HepG2 (cell line): ENCODE measurements around the gene EFEMP2. TPM values are rescaled to one million over a fixed set of nuclear protein-coding genes. Genes with fewer than 3 reads are reported as not detected.
A peak's percentile ranks its signal among the peaks of the same experiment; 100 is the strongest.

ENCODE experiments used
- CBX5 ChIP-seq: sonication (generic); formaldehyde crosslinking; IDR thresholded peaks from 2 replicates; pipeline ENCODE4 v1.4.0; 2020; ENCODE audit warnings: missing genetic modification reagents, borderline replicate concordance
- CHD2 ChIP-seq: IDR thresholded peaks from 2 replicates; pipeline ENCODE4 v1.6.1; 2011; ENCODE audit warnings: low read depth, low read length, improper control_type of control experiment
- DBP ChIP-seq: sonication (generic); formaldehyde crosslinking; IDR thresholded peaks from 2 replicates; pipeline ENCODE4 v1.4.0; 2020; ENCODE audit warnings: missing genetic modification reagents; ENCODE audit errors: not compliant biosample characterization
- FOXA1 ChIP-seq, 2 experiments: fragments of 450-650 bp in 1 of 2; sonication (generic) in 1 of 2; formaldehyde crosslinking in 1 of 2; IDR thresholded peaks; 2 replicates each; pipeline versions ENCODE4 v1.4.0 to v1.6.1; 2016 to 2020; ENCODE audit warnings: missing genetic modification reagents in 1 of 2
- HNRNPH1 ChIP-seq: fragments of 200-400 bp; formaldehyde crosslinking; optimal IDR thresholded peaks from 2 replicates; pipeline ENCODE3; 2017; ENCODE audit warnings: mild to moderate bottlenecking, low read depth, low read length
- HOXA3 ChIP-seq: sonication (generic); formaldehyde crosslinking; IDR thresholded peaks from 2 replicates; pipeline ENCODE4 v1.5.0; 2020; ENCODE audit warnings: missing genetic modification reagents
- MAFF ChIP-seq: IDR thresholded peaks from 2 replicates; pipeline ENCODE4 v1.6.1; 2011; ENCODE audit warnings: low read depth, low read length, improper control_type of control experiment
- MTF2 ChIP-seq: sonication (generic); formaldehyde crosslinking; IDR thresholded peaks from 2 replicates; pipeline ENCODE4 v1.5.0; 2020; ENCODE audit warnings: missing genetic modification reagents, borderline replicate concordance
- SYNCRIP ChIP-seq: fragments of 200-400 bp; formaldehyde crosslinking; IDR thresholded peaks from 2 replicates; pipeline ENCODE4 v1.6.1; 2018; ENCODE audit warnings: mild to moderate bottlenecking, low read depth, low read length; ENCODE audit not compliant: insufficient read depth
- TFAP4 ChIP-seq: sonication (generic); IDR thresholded peaks from 2 replicates; pipeline ENCODE4 v1.6.1; 2016; ENCODE audit warnings: low read depth, borderline replicate concordance
- ZBTB39 ChIP-seq: sonication (generic); formaldehyde crosslinking; IDR thresholded peaks from 2 replicates; pipeline ENCODE4 v1.5.0; 2020; ENCODE audit warnings: missing genetic modification reagents
- ZBTB43 ChIP-seq: sonication (generic); formaldehyde crosslinking; conservative IDR thresholded peaks from 2 replicates; pipeline ENCODE4 v1.4.0; 2020; ENCODE audit warnings: missing genetic modification reagents
- ZFAT ChIP-seq: sonication (generic); formaldehyde crosslinking; conservative IDR thresholded peaks from 2 replicates; pipeline ENCODE4 v1.8.1; 2023; ENCODE audit warnings: missing genetic modification reagents, inconsistent platforms
- ZNF296 ChIP-seq: sonication (generic); formaldehyde crosslinking; conservative IDR thresholded peaks from 2 replicates; pipeline ENCODE4 v1.5.0; 2020; ENCODE audit warnings: mild to moderate bottlenecking, missing genetic modification reagents
- ZNF704 ChIP-seq: sonication (generic); formaldehyde crosslinking; IDR thresholded peaks from 2 replicates; pipeline ENCODE4 v1.8.1; 2023; ENCODE audit warnings: mild to moderate bottlenecking, inconsistent platforms, moderate library complexity, missing genetic modification reagents, borderline replicate concordance
- ZNF761 ChIP-seq: sonication (generic); formaldehyde crosslinking; conservative IDR thresholded peaks from 2 replicates; pipeline ENCODE4 v1.4.0; 2020; ENCODE audit warnings: mild to moderate bottlenecking, missing genetic modification reagents
- polyA plus RNA-seq, 8 experiments: library from polyadenylated mRNA; depleted of rRNA in 3 of 8; stranded (reverse) in 7 of 8; unstranded in 1 of 8; fragments of >200 nt; fragmentation: Illumina TruSeq in 4 of 8; extraction: Trizol in 4 of 8; gene quantifications; 2 replicates each; pipeline versions ENCODE4 v1.2.1 to v1.2.3, GENCODE V29; 2011 to 2016; ENCODE audit warnings: low read depth in 4 of 8, missing spikeins in 1 of 8, mixed read lengths in 1 of 8; ENCODE audit not compliant: insufficient read depth in 1 of 8
- total RNA-seq, 5 experiments: library from RNA; depleted of rRNA; stranded (reverse); fragments of >200 nt; fragmentation: Illumina TruSeq; extraction: Trizol; gene quantifications; 2 replicates each; pipeline ENCODE4 v1.2.3, GENCODE V29; 2016; ENCODE audit warnings: low read depth in 1 of 5
- TF ChIP-seq, protein P1 (sequence below): sonication (generic); formaldehyde crosslinking; IDR thresholded peaks from 2 replicates; pipeline ENCODE4 v1.5.1; 2020; ENCODE audit warnings: missing genetic modification reagents, mild to moderate bottlenecking, borderline replicate concordance
- TF ChIP-seq, protein P2 (sequence below): sonication (generic); formaldehyde crosslinking; IDR thresholded peaks from 2 replicates; pipeline ENCODE4 v1.8.0; 2022; ENCODE audit warnings: missing genetic modification reagents, mild to moderate bottlenecking, borderline replicate concordance

The EFEMP2 gene
- total and polyA plus RNA-seq, 2 of the 13 experiments (the other 11 are each of a cell fraction or from before 2014, with no cell fraction given), result 7.4 to 29.7 TPM

GRCh38 chr11:65918211-65919140 lies 45.9 kb upstream of the EFEMP2 start, which contains the start of gene C11orf68 (continued):
- TF ChIP-seq, protein P1, sequence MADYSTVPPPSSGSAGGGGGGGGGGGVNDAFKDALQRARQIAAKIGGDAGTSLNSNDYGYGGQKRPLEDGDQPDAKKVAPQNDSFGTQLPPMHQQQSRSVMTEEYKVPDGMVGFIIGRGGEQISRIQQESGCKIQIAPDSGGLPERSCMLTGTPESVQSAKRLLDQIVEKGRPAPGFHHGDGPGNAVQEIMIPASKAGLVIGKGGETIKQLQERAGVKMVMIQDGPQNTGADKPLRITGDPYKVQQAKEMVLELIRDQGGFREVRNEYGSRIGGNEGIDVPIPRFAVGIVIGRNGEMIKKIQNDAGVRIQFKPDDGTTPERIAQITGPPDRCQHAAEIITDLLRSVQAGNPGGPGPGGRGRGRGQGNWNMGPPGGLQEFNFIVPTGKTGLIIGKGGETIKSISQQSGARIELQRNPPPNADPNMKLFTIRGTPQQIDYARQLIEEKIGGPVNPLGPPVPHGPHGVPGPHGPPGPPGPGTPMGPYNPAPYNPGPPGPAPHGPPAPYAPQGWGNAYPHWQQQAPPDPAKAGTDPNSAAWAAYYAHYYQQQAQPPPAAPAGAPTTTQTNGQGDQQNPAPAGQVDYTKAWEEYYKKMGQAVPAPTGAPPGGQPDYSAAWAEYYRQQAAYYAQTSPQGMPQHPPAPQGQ (CRISPR knock-in tag), result no peak
- no peak for TF ChIP-seq ZBTB43
- no peak for TF ChIP-seq FOXA1 (IDR thresholded peaks at IDR 0.05)
- no peak for TF ChIP-seq FOXA1 (CRISPR knock-in tag; IDR thresholded peaks at IDR 0.05)
- TF ChIP-seq, protein P2, sequence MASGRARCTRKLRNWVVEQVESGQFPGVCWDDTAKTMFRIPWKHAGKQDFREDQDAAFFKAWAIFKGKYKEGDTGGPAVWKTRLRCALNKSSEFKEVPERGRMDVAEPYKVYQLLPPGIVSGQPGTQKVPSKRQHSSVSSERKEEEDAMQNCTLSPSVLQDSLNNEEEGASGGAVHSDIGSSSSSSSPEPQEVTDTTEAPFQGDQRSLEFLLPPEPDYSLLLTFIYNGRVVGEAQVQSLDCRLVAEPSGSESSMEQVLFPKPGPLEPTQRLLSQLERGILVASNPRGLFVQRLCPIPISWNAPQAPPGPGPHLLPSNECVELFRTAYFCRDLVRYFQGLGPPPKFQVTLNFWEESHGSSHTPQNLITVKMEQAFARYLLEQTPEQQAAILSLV (CRISPR knock-in tag), result no peak
- TF ChIP-seq ZBTB39 (CRISPR knock-in tag), result no peak
- TF ChIP-seq HNRNPH1, result no peak
- no peak for TF ChIP-seq ZFAT (CRISPR knock-in tag)
- no peak for TF ChIP-seq CBX5 (CRISPR knock-in tag)
- no peak for TF ChIP-seq DBP
- no peak for TF ChIP-seq TFAP4
- TF ChIP-seq HOXA3 (CRISPR knock-in tag), result peak; percentile 64; the same call in 1 of the 2 replicates
- no peak for TF ChIP-seq CHD2
- TF ChIP-seq SYNCRIP, result no peak
- no peak for TF ChIP-seq MAFF
- no peak for TF ChIP-seq ZNF761 (CRISPR knock-in tag)
- TF ChIP-seq MTF2 (CRISPR knock-in tag), result no peak
- TF ChIP-seq ZNF704 (CRISPR knock-in tag), result no peak
- TF ChIP-seq ZNF296 (CRISPR knock-in tag), result no peak
